ENCODE results near the gene ZNF263. TPM values are rescaled to one million over a fixed set of nuclear protein-coding genes. Genes with fewer than 3 reads are reported as not detected.

Gene ZNF263
- total and polyA plus RNA-seq, 2 donors from 2014 or later = 14.6 to 29.7 TPM

DNA sequence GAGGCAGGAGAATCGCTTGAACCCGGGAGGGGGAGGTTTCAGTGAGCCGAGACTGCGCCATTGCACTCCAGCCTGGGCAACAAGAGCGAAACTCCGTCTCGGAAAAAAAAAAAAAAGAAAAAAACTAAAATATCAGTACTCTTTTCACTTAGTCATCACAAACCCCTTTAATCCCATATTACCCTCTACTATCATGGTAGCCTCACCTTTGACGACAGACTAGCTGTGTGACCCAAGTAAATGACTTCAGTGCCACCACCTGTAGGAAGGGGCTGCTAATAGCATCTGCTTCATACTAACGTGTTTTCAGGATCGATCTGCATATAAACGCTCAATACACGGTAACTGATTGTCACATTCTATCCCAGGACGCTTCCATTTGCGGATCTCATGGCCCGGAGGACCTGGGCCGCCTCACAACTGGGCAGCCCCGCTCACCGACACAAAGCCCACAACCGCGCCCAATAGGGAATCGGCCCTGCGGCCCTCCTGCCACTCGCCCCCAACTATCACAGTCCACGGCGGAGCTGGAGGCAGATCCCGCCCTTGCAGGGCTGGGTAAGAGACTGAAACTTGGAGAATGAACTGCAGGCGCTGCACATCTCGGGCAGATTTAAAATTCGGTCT, 1.1 kb upstream of the ZNF263 start:
- peak overlapping the region; percentile 99 to 100 for H3K27ac ChIP-seq (ENCODE audit: low read depth in 2 of 2, low read length in 2 of 2)

DNA sequence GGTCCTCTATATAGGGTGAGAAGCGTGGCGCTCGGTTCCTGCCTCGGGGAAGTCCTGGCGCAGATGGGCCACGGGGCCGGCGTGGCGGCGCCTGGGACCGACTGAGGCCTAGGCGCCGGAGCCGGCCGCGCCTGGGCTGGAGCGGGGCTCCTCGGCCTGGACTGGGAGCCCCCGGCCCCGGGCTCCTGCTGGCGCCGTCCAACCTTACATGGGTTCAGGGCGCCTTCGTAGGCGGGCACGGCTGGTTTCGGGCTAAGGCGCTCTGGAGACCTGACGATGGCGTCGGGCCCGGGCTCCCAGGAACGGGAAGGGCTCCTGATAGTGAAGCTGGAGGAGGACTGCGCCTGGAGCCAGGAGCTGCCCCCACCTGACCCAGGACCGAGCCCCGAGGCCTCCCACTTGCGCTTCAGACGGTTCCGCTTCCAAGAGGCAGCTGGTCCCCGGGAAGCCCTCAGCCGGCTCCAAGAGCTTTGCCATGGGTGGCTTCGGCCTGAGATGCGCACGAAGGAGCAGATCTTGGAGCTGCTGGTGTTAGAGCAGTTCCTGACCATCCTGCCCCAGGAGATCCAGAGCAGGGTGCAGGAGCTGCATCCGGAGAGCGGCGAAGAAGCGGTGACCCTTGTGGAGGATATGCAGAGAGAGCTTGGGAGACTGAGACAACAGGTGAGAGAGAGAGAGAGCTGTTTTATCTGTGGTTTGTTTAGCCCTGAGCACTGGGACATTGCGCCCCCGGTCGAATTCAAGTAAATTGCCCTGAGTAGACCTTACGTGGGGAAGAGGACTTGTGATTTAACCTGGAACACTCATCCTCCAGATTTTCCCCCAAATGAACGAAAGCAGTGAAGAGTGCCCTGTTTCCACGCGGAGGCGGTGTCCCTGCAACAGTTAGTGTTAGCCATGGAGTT, 504 bp downstream of the ZNF263 start:
- peaks cover 0 to 16% (median 12%) of the 10 kb centered on the region in 3 donors for H3K4me1 ChIP-seq (ENCODE audit: control insufficient read depth in 2 of 3, insufficient read depth in 2 of 3, low read depth in 1 of 3, low read length in 3 of 3)
- peak in 3 of 5 donors; percentile 4 to 87 (median 66) for DNase-seq
- TF ChIP-seq, protein P1, sequence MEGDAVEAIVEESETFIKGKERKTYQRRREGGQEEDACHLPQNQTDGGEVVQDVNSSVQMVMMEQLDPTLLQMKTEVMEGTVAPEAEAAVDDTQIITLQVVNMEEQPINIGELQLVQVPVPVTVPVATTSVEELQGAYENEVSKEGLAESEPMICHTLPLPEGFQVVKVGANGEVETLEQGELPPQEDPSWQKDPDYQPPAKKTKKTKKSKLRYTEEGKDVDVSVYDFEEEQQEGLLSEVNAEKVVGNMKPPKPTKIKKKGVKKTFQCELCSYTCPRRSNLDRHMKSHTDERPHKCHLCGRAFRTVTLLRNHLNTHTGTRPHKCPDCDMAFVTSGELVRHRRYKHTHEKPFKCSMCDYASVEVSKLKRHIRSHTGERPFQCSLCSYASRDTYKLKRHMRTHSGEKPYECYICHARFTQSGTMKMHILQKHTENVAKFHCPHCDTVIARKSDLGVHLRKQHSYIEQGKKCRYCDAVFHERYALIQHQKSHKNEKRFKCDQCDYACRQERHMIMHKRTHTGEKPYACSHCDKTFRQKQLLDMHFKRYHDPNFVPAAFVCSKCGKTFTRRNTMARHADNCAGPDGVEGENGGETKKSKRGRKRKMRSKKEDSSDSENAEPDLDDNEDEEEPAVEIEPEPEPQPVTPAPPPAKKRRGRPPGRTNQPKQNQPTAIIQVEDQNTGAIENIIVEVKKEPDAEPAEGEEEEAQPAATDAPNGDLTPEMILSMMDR (IDR thresholded peaks at IDR 0.05; ENCODE audit: borderline replicate concordance, extremely low read depth, insufficient read depth) = no peak
- FAIRE-seq = no peak
- H3K4me3 ChIP-seq (ENCODE audit: low read length in 3 of 3) = peak overlapping the region; percentile 85 to 94 (median 93)
- peak overlapping the region; percentile 99 to 100 for H3K27ac ChIP-seq (ENCODE audit: low read depth in 2 of 2, low read length in 2 of 2)
- H3K9ac ChIP-seq (ENCODE audit: low read length in 3 of 3) = peak overlapping the region; percentile 74 to 94 (median 90)
- peaks cover 3 to 14% (median 13%) of the 10 kb centered on the region in 3 donors for H3K36me3 ChIP-seq (ENCODE audit: control insufficient read depth in 2 of 3, insufficient read depth in 3 of 3, low read length in 3 of 3)
- no peaks in the 10 kb centered on the region for H3K27me3 ChIP-seq (ENCODE audit: control insufficient read depth, insufficient read depth, low read length)
- intact Hi-C loops (cut with DNase I) = no loop called here
- peaks cover 0 to 19% (median 2%) of the 10 kb centered on the region in 3 donors for H3K9me3 ChIP-seq (ENCODE audit: control insufficient read depth in 2 of 3, insufficient read depth in 1 of 3, low read length in 3 of 3)

More for the DNA sequence above, 1.1 kb upstream of the ZNF263 start:
- DNase-seq (peak in 3 of 5 donors; percentile 87 to 91 (median 90)), FAIRE-seq (no peak)
- Histone ChIP-seq H3K36me3 (ENCODE audit: control insufficient read depth in 2 of 3, insufficient read depth in 3 of 3, low read length in 3 of 3) (peaks cover 0 to 10% (median 7%) of the 10 kb centered on the region in 3 donors), H3K9me3 (ENCODE audit: control insufficient read depth in 2 of 3, insufficient read depth in 1 of 3, low read length in 3 of 3) (peaks cover 0 to 11% (median 2%) of the 10 kb centered on the region in 3 donors), H3K4me1 (ENCODE audit: control insufficient read depth in 2 of 3, insufficient read depth in 2 of 3, low read depth in 1 of 3, low read length in 3 of 3) (peaks cover 0 to 16% (median 12%) of the 10 kb centered on the region in 3 donors), H3K9ac (ENCODE audit: low read length in 3 of 3) (peak overlapping the region; percentile 84 to 87 (median 85)), H3K4me3 (ENCODE audit: low read length in 3 of 3) (peak overlapping the region; percentile 85 to 94 (median 93)), H3K27me3 (ENCODE audit: control insufficient read depth, insufficient read depth, low read length) (no peaks in the 10 kb centered on the region)
- TF ChIP-seq, protein P1 (IDR thresholded peaks at IDR 0.05; ENCODE audit: borderline replicate concordance, extremely low read depth, insufficient read depth) = no peak
- intact Hi-C loops (cut with DNase I) = no loop called here

DNA sequence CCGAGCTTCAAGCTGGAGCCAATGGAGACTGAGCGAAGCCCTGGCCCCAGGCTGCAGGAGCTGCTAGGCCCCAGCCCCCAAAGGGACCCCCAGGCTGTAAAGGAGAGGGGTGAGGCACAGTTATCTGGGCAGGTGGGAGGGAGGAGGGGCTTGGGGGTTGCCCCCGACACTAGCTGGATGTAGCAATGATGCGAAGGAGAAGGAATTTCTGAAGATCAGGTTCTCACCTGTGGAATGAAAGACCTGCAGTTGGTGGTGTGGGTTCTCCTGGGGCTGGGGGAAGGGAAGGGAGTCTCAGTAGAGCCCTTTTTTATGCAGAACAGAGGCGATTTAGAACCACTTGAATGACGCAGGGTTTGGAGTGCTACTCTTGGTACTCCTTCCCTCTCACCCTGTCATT, 1.8 kb downstream of the ZNF263 start:
- Histone ChIP-seq H3K9me3 (ENCODE audit: control insufficient read depth in 2 of 3, insufficient read depth in 1 of 3, low read length in 3 of 3) (peaks cover 7 to 32% (median 8%) of the 10 kb centered on the region in 3 donors), H3K36me3 (ENCODE audit: control insufficient read depth in 2 of 3, insufficient read depth in 3 of 3, low read length in 3 of 3) (peaks cover 10 to 27% (median 25%) of the 10 kb centered on the region in 3 donors)

More for the DNA sequence above, 1.8 kb downstream of the ZNF263 start:
- DNase-seq (no peak), FAIRE-seq (no peak)
- Histone ChIP-seq H3K4me1 (ENCODE audit: control insufficient read depth in 2 of 3, insufficient read depth in 2 of 3, low read depth in 1 of 3, low read length in 3 of 3) (peaks cover 0 to 16% (median 12%) of the 10 kb centered on the region in 3 donors), H3K27me3 (ENCODE audit: control insufficient read depth, insufficient read depth, low read length) (no peaks in the 10 kb centered on the region), H3K4me3 (ENCODE audit: low read length in 3 of 3) (peak overlapping the region in 2 of 3 donors; percentile 93 to 94), H3K9ac (ENCODE audit: low read length in 3 of 3) (no peak overlapping the region), H3K27ac (ENCODE audit: low read depth in 2 of 2, low read length in 2 of 2) (no peak overlapping the region)
- TF ChIP-seq, protein P1 (IDR thresholded peaks at IDR 0.05; ENCODE audit: borderline replicate concordance, extremely low read depth, insufficient read depth) = no peak
- intact Hi-C loops (cut with DNase I) = no loop called here

All from kidney (tissue), 14 donors.